CD4-positive, alpha-beta T cell treated with Interleukin-10 for 1 hour (primary cell): ENCODE data around the gene DMXL1.
A peak's percentile ranks its signal among the peaks of the same experiment; 100 is the strongest.

Source experiments
- DNase-seq: peaks from one replicate; pipeline ENCODE4 v3.0.0-alpha.2; 2020

Gene DMXL1

GRCh38 chr5:119271758-119272730, 201.2 kb downstream of the DMXL1 start:
- no peak for DNase-seq

DNA sequence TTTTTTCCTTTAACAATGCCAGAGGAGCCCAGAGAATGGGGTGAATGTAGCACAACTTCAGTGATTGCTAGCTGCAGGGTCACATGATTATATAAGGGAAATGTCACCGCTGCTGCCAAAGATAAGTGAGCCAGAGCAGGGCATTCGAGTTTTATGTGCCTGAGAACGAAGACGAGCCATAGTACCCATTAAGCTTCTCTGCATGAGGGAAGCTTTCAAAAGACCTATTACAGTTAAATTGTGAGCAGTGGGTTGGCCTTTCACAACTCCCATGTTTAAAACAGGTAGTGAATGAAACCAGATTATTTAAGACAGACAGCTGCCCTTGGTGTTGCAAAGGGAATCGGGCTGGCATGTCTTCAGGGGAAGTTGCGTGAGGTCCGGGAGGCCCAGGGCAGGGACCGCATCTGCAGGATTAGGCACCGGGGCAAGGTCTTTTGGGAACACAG, 202.5 kb downstream of the DMXL1 start:
- DNase-seq = no peak

DNA sequence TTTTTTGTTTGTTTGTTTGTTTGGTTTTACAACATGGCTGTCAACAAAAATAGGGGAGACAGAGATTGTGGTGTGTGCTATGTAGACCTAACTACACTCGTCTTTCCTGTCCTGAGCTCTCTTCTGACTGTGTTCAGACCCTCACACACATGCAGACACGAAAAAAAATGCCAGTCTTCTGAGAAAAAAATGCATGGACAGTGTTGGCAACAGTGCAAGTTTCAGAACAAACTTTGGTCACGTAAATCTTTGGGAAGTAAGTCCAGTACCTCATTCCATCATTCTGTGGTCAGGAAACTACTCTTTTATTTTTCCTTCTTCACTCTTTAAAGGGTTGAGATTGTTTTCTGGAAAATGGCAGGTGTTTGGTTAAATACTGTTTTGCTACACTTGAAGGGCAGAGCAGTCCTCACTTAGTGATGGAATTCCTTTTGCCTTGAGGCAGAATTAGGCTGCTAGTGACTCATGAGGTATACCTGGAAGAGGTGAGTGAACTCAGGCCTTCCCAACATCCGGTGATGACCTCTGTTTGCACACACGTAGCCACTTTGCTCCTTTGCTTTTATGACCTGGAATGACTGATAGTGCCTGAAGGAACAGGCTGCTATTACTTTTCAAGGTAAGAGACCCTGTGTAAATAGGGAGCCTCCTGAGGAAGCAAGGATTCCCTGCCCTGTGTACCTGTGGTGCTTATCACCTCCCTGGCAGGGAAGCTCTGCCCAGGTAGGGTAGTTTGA, 203.3 kb downstream of the DMXL1 start:
- DNase-seq = no peak

GRCh38 chr5:119274767-119275130, 203.9 kb downstream of the DMXL1 start:
- DNase-seq = peak; percentile 59

GRCh38 chr5:119275146-119275545, 204.3 kb downstream of the DMXL1 start:
- no peak for DNase-seq

- no peak for DNase-seq
Observed at GRCh38 chr5:119275601-119276173, 204.8 kb downstream of the DMXL1 start.

GRCh38 chr5:119276978-119277377, 206.1 kb downstream of the DMXL1 start:
- DNase-seq = no peak

DNA sequence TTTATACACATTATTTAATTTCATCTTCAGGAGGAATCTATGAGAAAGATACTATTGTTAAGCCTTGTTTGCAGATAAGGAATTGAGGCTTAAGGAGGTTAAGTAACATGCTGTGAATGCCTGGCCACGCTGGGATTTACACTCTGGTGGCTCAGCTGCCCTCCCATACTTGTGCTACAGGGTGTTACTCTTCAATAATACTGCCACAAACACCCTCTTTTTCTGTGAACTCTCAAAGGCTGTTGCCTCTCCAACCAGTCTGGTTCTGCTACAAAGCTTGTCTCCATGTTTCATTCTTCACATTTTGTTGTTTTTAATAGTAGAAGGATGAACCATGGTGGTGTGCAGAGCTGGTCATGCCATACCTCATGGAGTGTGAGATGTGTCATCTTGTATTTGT, 208.2 kb downstream of the DMXL1 start:
- no peak for DNase-seq

DNA sequence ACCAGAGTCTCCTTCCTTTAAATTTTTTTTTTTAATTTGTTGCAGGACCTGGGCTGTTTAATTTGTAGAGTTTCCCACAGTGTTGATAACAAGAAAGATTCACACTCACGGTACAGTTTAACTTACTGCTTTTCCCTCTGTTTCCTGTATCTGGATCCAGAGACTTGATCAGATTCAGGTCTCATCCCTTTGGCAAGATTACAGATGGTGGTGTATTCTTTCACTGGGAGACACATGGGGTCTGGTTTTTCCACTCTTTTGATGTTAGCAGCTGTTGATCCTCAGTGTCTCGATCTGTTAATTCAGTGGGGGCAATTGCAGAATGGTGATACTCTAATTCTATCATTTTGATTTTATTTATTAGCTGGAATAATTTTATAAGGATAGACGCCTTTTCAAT, 209.5 kb downstream of the DMXL1 start:
- DNase-seq = no peak

DNA sequence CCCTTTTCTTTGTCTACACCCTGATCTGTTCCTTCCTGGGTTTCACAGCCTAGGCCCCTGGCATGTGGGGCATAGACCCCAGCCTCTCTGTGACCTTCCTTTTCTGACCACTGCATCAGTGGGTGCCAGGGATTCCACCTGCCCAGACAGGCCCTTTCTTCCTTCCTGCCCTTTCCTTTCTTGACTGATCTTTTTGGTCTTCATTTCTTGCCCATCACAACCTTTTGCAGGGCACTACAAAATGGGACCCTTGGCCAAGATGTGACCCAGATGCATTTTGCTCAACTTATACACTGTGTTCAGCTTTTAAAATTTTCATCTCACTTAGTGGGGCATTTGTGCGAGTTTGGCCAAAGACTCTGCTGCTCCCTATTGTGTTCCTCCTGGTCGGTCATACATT, 211.7 kb downstream of the DMXL1 start:
- DNase-seq = no peak

DNA sequence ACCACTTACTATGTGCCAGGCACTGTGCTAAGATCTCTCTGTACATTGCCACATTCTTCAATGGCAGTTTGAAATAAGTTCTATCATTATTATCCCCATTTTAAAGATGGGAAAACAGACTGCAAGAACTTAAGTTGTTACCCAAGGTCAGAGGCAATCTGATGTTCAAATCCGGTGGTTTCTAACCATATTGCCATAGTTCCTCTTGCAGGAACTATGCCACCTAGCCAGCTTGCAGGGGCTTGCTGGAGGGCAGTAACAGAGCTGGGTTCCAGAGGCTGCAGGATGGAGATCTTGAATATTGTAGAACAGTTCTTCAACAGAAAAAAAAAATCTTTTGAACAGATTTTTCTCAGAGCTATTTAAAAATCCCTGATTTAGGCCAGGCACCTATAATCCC, 213.1 kb downstream of the DMXL1 start:
- DNase-seq = no peak

GRCh38 chr5:119285070-119285916, 214.4 kb downstream of the DMXL1 start:
- DNase-seq = no peak

- DNase-seq = no peak
Observed at GRCh38 chr5:119286511-119287488, 215.9 kb downstream of the DMXL1 start.

GRCh38 chr5:119287547-119288111, 216.7 kb downstream of the DMXL1 start:
- peak; percentile 65 for DNase-seq

DNA sequence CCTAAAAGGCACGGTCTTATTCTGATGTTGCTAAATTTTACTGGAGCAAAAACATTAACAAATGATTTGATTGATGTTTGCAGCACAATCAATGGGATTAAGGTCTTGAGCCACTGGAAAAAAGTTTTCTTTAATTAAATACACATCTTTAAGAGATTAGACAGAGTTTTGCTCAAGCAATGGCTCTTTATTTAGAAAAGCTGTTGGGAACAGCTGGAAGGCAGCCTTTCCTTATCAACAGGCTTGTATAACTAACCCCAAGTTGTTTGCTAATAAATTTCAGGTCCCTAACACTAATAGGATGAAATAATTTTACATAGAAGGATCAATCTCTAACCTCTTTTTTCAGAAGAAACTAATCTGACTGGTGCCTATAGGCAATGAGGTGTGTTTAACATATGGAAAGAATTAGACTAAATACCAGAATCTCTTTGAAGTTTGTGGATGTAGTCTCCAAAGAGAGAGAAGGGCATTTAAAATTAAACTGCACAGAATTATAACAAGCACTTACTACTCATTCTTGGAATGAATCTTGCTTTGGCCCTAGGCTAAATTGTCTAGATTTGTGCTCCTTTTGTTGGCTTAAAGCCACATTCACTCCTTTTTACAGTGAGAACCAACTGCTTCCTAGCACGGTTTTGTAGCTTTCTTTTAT, 217.6 kb downstream of the DMXL1 start:
- DNase-seq = no peak

DNA sequence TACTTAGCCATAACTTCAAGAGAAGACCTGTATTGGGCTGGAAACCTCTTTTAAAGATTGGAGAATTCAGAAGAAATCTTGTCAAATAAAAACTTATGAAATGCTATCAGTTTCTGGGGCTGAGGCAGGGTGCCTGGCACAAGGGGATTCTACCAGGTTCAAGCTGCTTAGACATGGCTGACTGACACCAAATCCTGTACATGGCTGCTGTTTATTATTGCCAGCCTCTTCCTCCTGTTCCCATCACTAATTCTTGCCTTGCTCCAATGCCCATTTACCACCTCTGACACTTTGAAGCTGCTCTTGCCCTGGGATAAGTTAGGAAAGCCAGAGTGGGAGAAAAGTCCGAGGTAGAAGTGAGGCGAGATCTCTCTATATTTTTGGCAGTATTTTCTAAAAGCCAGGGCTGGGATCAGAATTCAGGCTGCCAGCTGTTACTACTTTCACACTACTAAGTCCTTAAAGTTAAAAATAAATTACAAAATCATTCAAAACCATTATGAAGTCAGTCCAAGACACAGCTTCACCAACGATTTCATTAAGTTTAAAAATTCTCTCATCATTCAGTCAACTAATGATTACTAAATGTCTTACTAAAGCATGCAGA, 218.7 kb downstream of the DMXL1 start:
- DNase-seq = no peak

GRCh38 chr5:119290161-119290569, 219.3 kb downstream of the DMXL1 start:
- peak; percentile 42 for DNase-seq

DNA sequence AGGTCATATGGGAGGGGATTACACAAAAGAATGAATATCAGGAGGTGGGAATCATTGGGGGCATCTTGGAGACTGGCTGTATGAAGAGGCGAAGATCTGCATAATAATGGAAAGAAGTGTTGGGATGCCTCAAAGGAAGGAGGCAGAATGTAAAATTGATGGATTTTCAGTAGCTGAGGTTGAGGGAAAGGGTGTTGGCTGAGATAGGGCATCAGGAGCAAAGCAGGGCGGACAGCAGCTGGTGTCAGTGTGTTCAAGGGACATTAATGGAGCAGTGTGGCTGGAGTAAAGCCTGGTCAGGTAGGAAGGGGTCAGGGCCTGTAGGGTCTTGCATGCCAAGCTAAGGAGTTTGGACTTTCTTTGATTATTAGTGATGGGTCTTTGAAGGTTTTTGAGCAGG, 219.7 kb downstream of the DMXL1 start:
- DNase-seq = no peak

GRCh38 chr5:119291056-119291455, 220.2 kb downstream of the DMXL1 start:
- no peak for DNase-seq

DNA sequence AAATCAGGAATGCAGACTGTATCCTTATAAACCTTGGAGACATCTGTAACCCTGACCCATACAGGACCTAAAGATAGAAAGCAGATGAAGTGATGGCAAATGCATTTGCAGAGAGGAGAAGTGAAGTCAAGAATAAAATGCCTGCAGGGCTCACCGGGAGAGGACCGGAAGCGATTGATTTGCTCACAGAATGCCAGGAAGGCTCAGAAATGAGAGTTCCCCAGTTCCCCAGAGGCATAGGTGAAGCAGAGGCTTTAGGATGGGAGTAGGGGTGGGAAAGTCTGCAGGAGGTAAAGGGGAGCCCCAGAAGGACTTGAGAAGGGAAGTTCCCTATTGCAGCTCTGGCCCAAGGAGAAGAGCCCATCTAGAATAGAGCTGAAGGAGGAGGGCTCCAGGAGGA, 221.0 kb downstream of the DMXL1 start:
- DNase-seq = no peak
